HepG2 (cell line): ENCODE results near the gene MYADML2. TPM values are rescaled to one million over a fixed set of nuclear protein-coding genes. Genes with fewer than 3 reads are reported as not detected.

Experiments used
- ATAC-seq: fragments of 200-7000 bp; cut with Tn5 transposase; 3 replicates; pipeline ENCODE4 v1.9.1; 2020; ENCODE audit warnings: mild to moderate bottlenecking, moderate library complexity
- BruUV-seq: library from RNA; stranded (reverse); fragments of 400-500 nt; replicated peaks from 2 replicates; lab custom pipeline; 2021; lab: Mats Ljungman, UMichigan
- CTCF ChIA-PET: fragments of 300-600 bp; formaldehyde crosslinking; extraction: SDS; loops from one replicate; lab custom pipeline; 2021; ENCODE audit warnings: low total read pairs, inconsistent platforms, low intra/inter-chr PET ratio; lab: Yijun Ruan, JAX
- POLR2A ChIA-PET: fragments of 350-600 bp; sonication (Branson Sonifier 250); formaldehyde crosslinking; loops from one replicate; lab custom pipeline; 2020; ENCODE audit warnings: antibody characterized with exemption, inconsistent platforms; lab: Yijun Ruan, JAX
- DNase-seq: peaks from one replicate; pipeline ENCODE4 v3.0.0-alpha.2; 2015; ENCODE audit warnings: low spot score
- FAIRE-seq: peaks from 3 replicates; lab custom pipeline; 2011; peaks lifted over from hg19 to GRCh38; lab: Jason Lieb, UNC
- H2AFZ ChIP-seq: one replicate; pipeline ENCODE4 v1.6.1; 2011; ENCODE audit warnings: low read length, inconsistent platforms
- H3K27ac ChIP-seq: fragments of 300-600 bp; 3 replicates; pipeline ENCODE4 v1.8.0; 2011; ENCODE audit warnings: mixed run types, mild to moderate bottlenecking, mixed read lengths, low read length, inconsistent platforms; ENCODE audit not compliant: insufficient read depth; ENCODE audit errors: extremely low read length
- H3K27me3 ChIP-seq, 2 experiments: fragments of 200-600 bp in 1 of 2; 2 replicates in 1 of 2; 3 replicates in 1 of 2; pipeline versions ENCODE4 v1.6.0 to v1.8.0; 2011; ENCODE audit warnings: low read length in 2 of 2, mild to moderate bottlenecking in 2 of 2, moderate library complexity in 2 of 2, inconsistent platforms in 1 of 2; ENCODE audit not compliant: insufficient read depth in 2 of 2, control insufficient read depth in 1 of 2
- H3K36me3 ChIP-seq, 2 experiments: fragments of 200-600 bp in 1 of 2; replicated peaks in 1 of 2; 2 replicates in 1 of 2; 3 replicates in 1 of 2; pipeline versions ENCODE4 v1.5.1 to v1.8.0; 2011; ENCODE audit warnings: low read length in 2 of 2, inconsistent platforms in 1 of 2; ENCODE audit not compliant: insufficient read depth in 2 of 2, control insufficient read depth in 1 of 2
- H3K4me1 ChIP-seq: 2 replicates; pipeline ENCODE4 v1.5.1; 2012; ENCODE audit warnings: low read length, inconsistent platforms; ENCODE audit not compliant: insufficient read depth
- H3K4me2 ChIP-seq: 2 replicates; pipeline ENCODE4 v1.6.0; 2011; ENCODE audit warnings: low read depth, low read length, inconsistent platforms
- H3K4me3 ChIP-seq, 3 experiments: fragments of 200-600 bp in 1 of 3; sonication (generic), shearing (Covaris generic) in 1 of 3; replicated peaks in 1 of 3; 2 replicates each; pipeline ENCODE4 v1.5.1; 2011 to 2016; ENCODE audit warnings: low read length in 3 of 3, inconsistent platforms in 2 of 3, low read depth in 2 of 3, mild to moderate bottlenecking in 2 of 3, control low read depth in 1 of 3, mixed read lengths in 1 of 3; ENCODE audit not compliant: insufficient read depth in 1 of 3
- H3K79me2 ChIP-seq: one replicate; pipeline ENCODE4 v1.6.1; 2011; ENCODE audit warnings: low read length, inconsistent platforms; ENCODE audit not compliant: insufficient read depth
- H3K9ac ChIP-seq: 2 replicates; pipeline ENCODE4 v1.6.0; 2011; ENCODE audit warnings: mild to moderate bottlenecking, low read depth, low read length, inconsistent platforms; ENCODE audit not compliant: insufficient read depth
- H3K9me3 ChIP-seq: 2 replicates; pipeline ENCODE4 v1.5.1; 2012; ENCODE audit warnings: mild to moderate bottlenecking, low read length
- H4K20me1 ChIP-seq: 2 replicates; pipeline ENCODE4 v1.6.0; 2011; ENCODE audit warnings: inconsistent platforms, mild to moderate bottlenecking, low read length, moderate library complexity; ENCODE audit not compliant: insufficient read depth
- CAMTA2 ChIP-seq: sonication (generic); formaldehyde crosslinking; IDR thresholded peaks from 2 replicates; pipeline ENCODE4 v1.4.0; 2020; ENCODE audit warnings: mild to moderate bottlenecking, missing genetic modification reagents, borderline replicate concordance
- IRF2 ChIP-seq: IDR thresholded peaks from 2 replicates; pipeline ENCODE4 v1.6.1; 2018; ENCODE audit warnings: missing genetic modification reagents, missing compliant biosample characterization
- IRX3 ChIP-seq: sonication (generic); formaldehyde crosslinking; IDR thresholded peaks from 2 replicates; pipeline ENCODE4 v1.8.1; 2023; ENCODE audit warnings: mild to moderate bottlenecking, low read depth, missing genetic modification reagents, borderline replicate concordance
- KDM6A ChIP-seq: IDR thresholded peaks from 2 replicates; pipeline ENCODE4 v1.6.1; 2016; ENCODE audit warnings: low read depth
- MBNL3 ChIP-seq: fragments of 250-450 bp; sonication (Bioruptor Pico); conservative IDR thresholded peaks from 2 replicates; pipeline ENCODE4 v1.8.0; 2022; ENCODE audit warnings: mild to moderate bottlenecking, inconsistent platforms
- MEIS1 ChIP-seq: sonication (generic); formaldehyde crosslinking; IDR thresholded peaks from 2 replicates; pipeline ENCODE4 v1.9.0; 2021; ENCODE audit warnings: mild to moderate bottlenecking, missing genetic modification reagents, moderate library complexity, borderline replicate concordance
- NR2F1 ChIP-seq, 2 experiments: fragments of 450-650 bp in 1 of 2; formaldehyde crosslinking in 1 of 2; IDR thresholded peaks; 2 replicates each; pipeline versions ENCODE4 v1.5.0 to v1.6.1; 2016 to 2020; ENCODE audit warnings: mild to moderate bottlenecking in 1 of 2, missing compliant biosample characterization in 1 of 2, missing genetic modification reagents in 1 of 2, moderate library complexity in 1 of 2
- PHF20 ChIP-seq: sonication (generic); formaldehyde crosslinking; IDR thresholded peaks from 2 replicates; pipeline ENCODE4 v1.5.0; 2020; ENCODE audit warnings: mild to moderate bottlenecking, missing genetic modification reagents
- REST ChIP-seq, 2 experiments: IDR thresholded peaks; 2 replicates each; pipeline ENCODE4 v1.6.1; 2011 to 2012; ENCODE audit warnings: low read length in 2 of 2, borderline replicate concordance in 1 of 2, low read depth in 1 of 2, mild to moderate bottlenecking in 1 of 2, moderate library complexity in 1 of 2
- ZBTB37 ChIP-seq: sonication (generic); formaldehyde crosslinking; IDR thresholded peaks from 2 replicates; pipeline ENCODE4 v1.4.0; 2020; ENCODE audit warnings: mild to moderate bottlenecking, missing genetic modification reagents
- ZBTB7B ChIP-seq: sonication (generic); formaldehyde crosslinking; IDR thresholded peaks from 2 replicates; pipeline ENCODE4 v1.4.0; 2020; ENCODE audit warnings: missing genetic modification reagents
- ZFP36L1 ChIP-seq: sonication (generic); formaldehyde crosslinking; IDR thresholded peaks from 2 replicates; pipeline ENCODE4 v1.8.0; 2022; ENCODE audit warnings: mild to moderate bottlenecking, missing genetic modification reagents, moderate library complexity
- ZNF569 ChIP-seq: sonication (generic); formaldehyde crosslinking; IDR thresholded peaks from 2 replicates; pipeline ENCODE4 v1.5.0; 2020; ENCODE audit warnings: mild to moderate bottlenecking, missing genetic modification reagents, moderate library complexity, borderline replicate concordance
- ZNF598 ChIP-seq: sonication (generic); formaldehyde crosslinking; IDR thresholded peaks from 2 replicates; pipeline ENCODE4 v1.5.1; 2020; ENCODE audit warnings: mild to moderate bottlenecking, missing genetic modification reagents, borderline replicate concordance
- ZNF784 ChIP-seq: sonication (generic); formaldehyde crosslinking; IDR thresholded peaks from 2 replicates; pipeline ENCODE4 v1.5.1; 2020; ENCODE audit warnings: missing genetic modification reagents, mild to moderate bottlenecking, borderline replicate concordance
- WGBS: methylation state at CpG from one replicate; pipeline ENCODE4 v1.1.6; 2017; ENCODE audit warnings: low lambda C conversion rate; 5-methylcytosine and 5-hydroxymethylcytosine counted together
- in situ Hi-C: cut with HindIII; loops from 2 replicates; pipeline ENCODE4 v1.10.0; 2017; ENCODE audit warnings: low pct_unique_long_range_greater_than_20kb; ENCODE audit not compliant: extremely low pct_ligation_motif_present
- intact Hi-C: fragments of 100-400 bp; cut with micrococcal nuclease; formaldehyde crosslinking; loops from one replicate; pipeline ENCODE4 v1.10.0; 2022; ENCODE audit not compliant: unreplicated experiment
- polyA plus RNA-seq, 8 experiments: library from polyadenylated mRNA; depleted of rRNA in 3 of 8; stranded (reverse) in 7 of 8; unstranded in 1 of 8; fragments of >200 nt; fragmentation: Illumina TruSeq in 4 of 8; extraction: Trizol in 4 of 8; gene quantifications; 2 replicates each; pipeline versions ENCODE4 v1.2.1 to v1.2.3, GENCODE V29; 2011 to 2016; ENCODE audit warnings: low read depth in 4 of 8, missing spikeins in 1 of 8, mixed read lengths in 1 of 8; ENCODE audit not compliant: insufficient read depth in 1 of 8
- total RNA-seq, 5 experiments: library from RNA; depleted of rRNA; stranded (reverse); fragments of >200 nt; fragmentation: Illumina TruSeq; extraction: Trizol; gene quantifications; 2 replicates each; pipeline ENCODE4 v1.2.3, GENCODE V29; 2016; ENCODE audit warnings: low read depth in 1 of 5

Gene MYADML2
- total and polyA plus RNA-seq, 2 of the 13 experiments (the other 11 are each of a cell fraction or from before 2014, with no cell fraction given): not detected

GRCh38 chr17:81967533-81968395, 20.7 kb upstream of the MYADML2 start (continued):
- TF ChIP-seq REST (IDR thresholded peaks at IDR 0.05; ENCODE audit: borderline replicate concordance in 1 of 2, low read depth in 1 of 2, low read length in 2 of 2) (peak in 1 of 2 experiments; percentile 4; a peak in 1 of 4 replicates), ZNF598 (peak; percentile 37; the same call in 1 of the 2 replicates), NR2F1 (CRISPR knock-in tag; IDR thresholded peaks at IDR 0.05) (peak; percentile 44 to 85)

GRCh38 chr17:81967244-81967532, 20.2 kb upstream of the MYADML2 start:
- Histone ChIP-seq H3K36me3 (no peaks in the 10 kb centered on the region), H2AFZ (no peak overlapping the region), H3K27me3 (no peaks in the 10 kb centered on the region), H3K4me1 (peaks cover 76% of the 10 kb centered on the region), H3K9ac (peak overlapping the region; percentile 80), H4K20me1 (no peaks in the 10 kb centered on the region), H3K27ac (peak overlapping the region; percentile 75), H3K79me2 (peaks cover 17% of the 10 kb centered on the region), H3K4me2 (peak overlapping the region; percentile 89), H3K9me3 (no peaks in the 10 kb centered on the region; the same call in 1 of the 2 replicates), H3K4me3 (peak overlapping the region; percentile 44 to 74 (median 48))
- FAIRE-seq (no peak), DNase-seq (no peak), ATAC-seq (peak; percentile 31)
- intact Hi-C loops: no loop called here
- ChIA-PET POLR2A (interaction anchor here (0.8 to 4.6 kb wide), 25 partner anchors 8 to 306 kb away, joined by 3 to 356 read pairs (median 6); partner anchors contain the start of genes ALYREF, ANAPC11, ASPSCR1 and CENPX), CTCF (no interaction called here)
- BruUV-seq: no TSS peak
- WGBS: 7% methylated on average over 5 of the region's 5 CpGs
- in situ Hi-C loops: no loop called here
- TF ChIP-seq IRX3 (CRISPR knock-in tag) (peak; percentile 39; the same call in 1 of the 2 replicates), IRF2 (CRISPR knock-in tag) (no peak), MEIS1 (CRISPR knock-in tag) (no peak), PHF20 (CRISPR knock-in tag) (no peak), ZBTB7B (CRISPR knock-in tag) (no peak; the same call in 1 of the 2 replicates), CAMTA2 (CRISPR knock-in tag) (no peak), MBNL3 (no peak), ZNF569 (CRISPR knock-in tag) (no peak), KDM6A (CRISPR knock-in tag) (no peak), ZNF784 (no peak), ZFP36L1 (CRISPR knock-in tag) (no peak), ZBTB37 (no peak)
